ENCODE data around the gene SGSM1. TPM values are rescaled to one million over a fixed set of nuclear protein-coding genes. Genes with fewer than 3 reads are reported as not detected.

Gene SGSM1, protein sequence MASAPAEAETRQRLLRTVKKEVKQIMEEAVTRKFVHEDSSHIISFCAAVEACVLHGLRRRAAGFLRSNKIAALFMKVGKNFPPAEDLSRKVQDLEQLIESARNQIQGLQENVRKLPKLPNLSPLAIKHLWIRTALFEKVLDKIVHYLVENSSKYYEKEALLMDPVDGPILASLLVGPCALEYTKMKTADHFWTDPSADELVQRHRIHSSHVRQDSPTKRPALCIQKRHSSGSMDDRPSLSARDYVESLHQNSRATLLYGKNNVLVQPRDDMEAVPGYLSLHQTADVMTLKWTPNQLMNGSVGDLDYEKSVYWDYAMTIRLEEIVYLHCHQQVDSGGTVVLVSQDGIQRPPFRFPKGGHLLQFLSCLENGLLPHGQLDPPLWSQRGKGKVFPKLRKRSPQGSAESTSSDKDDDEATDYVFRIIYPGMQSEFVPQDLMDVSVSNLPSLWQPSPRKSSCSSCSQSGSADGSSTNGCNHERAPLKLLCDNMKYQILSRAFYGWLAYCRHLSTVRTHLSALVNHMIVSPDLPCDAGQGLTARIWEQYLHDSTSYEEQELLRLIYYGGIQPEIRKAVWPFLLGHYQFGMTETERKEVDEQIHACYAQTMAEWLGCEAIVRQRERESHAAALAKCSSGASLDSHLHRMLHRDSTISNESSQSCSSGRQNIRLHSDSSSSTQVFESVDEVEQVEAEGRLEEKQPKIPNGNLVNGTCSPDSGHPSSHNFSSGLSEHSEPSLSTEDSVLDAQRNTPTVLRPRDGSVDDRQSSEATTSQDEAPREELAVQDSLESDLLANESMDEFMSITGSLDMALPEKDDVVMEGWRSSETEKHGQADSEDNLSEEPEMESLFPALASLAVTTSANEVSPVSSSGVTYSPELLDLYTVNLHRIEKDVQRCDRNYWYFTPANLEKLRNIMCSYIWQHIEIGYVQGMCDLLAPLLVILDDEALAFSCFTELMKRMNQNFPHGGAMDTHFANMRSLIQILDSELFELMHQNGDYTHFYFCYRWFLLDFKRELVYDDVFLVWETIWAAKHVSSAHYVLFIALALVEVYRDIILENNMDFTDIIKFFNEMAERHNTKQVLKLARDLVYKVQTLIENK
- total RNA-seq (2022; extraction: Qiagen RNA extraction) = 0.24 to 0.76 TPM (median 0.58 TPM) in 5 replicates

DNA sequence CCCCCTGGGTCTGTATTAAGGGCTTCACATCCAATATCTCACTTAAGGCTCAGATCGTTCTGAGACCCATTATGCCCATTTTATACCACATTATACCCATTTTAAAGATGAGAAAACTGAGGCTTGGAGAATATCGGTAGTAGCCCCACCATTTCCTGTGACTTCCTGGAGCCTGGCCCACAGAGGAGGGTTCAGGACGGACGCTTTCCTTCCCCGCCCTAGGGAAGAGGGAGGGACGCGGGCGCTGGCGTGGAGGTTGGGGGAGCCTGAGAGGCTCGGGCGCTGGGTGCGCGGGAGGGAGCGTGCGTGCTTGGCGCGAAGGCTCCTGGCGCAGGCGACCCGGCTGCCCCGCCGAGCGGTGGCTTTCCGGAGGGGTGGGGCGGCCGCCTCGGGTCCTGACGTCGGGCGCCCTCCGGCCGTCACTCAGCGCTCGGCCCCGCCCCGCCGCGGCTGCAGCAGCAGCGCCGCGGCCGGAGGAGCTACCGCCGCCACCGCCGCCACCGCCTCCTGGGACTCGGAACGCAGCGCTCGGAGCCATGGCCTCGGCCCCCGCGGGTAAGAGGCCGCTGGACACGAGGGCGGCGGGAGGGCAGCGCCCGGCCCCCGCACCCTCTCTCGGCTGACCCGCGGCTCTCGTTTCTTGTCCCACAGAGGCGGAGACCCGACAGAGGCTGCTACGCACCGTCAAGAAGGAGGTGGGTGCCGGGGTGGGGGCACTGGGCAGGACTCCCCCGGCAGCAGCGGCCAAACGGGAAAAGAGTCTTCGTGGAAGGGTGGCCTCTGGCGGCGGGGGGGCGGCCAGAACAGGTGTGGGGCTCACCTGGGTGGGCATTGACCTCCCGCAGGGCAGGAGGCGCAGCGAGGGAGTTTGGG, at the start of gene SGSM1:
TSS of gene SGSM1 (plus strand) at position 422 of the 873 bp plus-strand sequence. CDS start at position 537, 115 bp downstream.

DNA sequence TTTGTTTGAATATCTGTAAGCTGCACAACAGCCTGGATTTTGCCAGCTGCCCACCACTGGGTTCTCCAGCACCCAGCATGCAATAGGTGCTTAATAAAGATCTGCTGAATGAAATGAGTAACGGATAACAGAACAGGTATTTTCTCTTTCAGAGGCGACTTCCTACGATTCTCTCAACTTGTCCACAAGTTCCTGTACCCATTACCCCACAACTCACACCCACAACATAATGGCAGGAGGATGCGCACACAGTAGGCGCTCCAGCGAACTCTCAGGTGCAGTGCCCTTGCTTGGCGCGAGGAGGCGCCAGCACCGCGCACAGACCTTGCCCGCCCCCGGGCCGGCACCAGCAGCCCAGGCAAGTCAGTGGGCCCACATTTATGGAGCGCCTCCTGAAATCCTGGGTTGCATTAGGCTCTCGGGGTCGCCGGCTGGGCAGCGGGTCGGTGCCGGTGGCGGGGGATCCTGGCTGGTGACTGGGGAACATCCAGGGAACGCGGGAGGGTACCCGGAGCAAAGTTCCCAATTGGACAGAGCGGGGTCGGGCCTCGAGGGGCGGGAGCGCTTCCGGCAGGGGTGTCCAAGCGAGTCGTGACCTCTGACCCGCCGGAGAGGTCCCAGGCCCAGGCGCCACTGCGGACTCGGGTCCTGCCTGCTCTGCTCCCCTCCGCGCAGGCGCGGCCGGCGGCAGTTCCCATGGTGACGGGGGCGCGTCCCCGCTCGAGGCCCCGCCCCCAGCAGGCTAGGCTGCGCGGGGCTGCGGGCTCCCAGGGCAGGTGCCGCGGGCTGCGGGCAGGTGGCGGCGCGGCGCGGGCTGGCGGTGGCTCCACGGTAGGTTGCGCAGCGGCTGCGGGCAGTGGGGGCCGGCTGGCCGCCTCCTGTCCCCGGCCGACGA, 146.2 kb downstream of the SGSM1 start, which contains the start of gene KIAA1671:
TSS of gene KIAA1671 (plus strand) at position 775 of the 895 bp plus-strand sequence. CDS start 75,284 bp downstream, outside the sequence.

Other genes starting within 250 kb of the SGSM1 start
- gene LRRC75B, start 213.1 kb upstream of the SGSM1 start, total RNA-seq (2022; extraction: Qiagen RNA extraction) = 5.5 to 9.0 TPM (median 8.1 TPM) in 5 replicates
- 84.8 to 113 TPM (median 104 TPM) in 5 replicates for gene GGT1, start 203.0 kb upstream of the SGSM1 start, total RNA-seq (2022; extraction: Qiagen RNA extraction)
- gene PIWIL3, start 31.5 kb upstream of the SGSM1 start, total RNA-seq (2022; extraction: Qiagen RNA extraction) = not detected in 5 replicates
- gene LHFPL7, start 140.5 kb downstream of the SGSM1 start, total RNA-seq (2022; extraction: Qiagen RNA extraction) = not detected in 5 replicates
- gene KIAA1671, start 146.5 kb downstream of the SGSM1 start, total RNA-seq (2022; extraction: Qiagen RNA extraction) = 8.9 to 12.4 TPM (median 11.2 TPM) in 5 replicates

Data from A549 treated with Mapracorat at 1 μM for 4 hours (cell line).